MM.1S (cell line): Measurements from ENCODE around the gene SPP1.

Source experiments
- DNase-seq: peaks from one replicate; pipeline ENCODE4 v3.0.0-alpha.2; 2015
- H2AFZ ChIP-seq: fragments of 300-600 bp; sonication (generic); 2 replicates; pipeline ENCODE4 v1.6.0; 2016; ENCODE audit warnings: antibody characterized with exemption, low read length
- H3F3A ChIP-seq: fragments of 300-600 bp; sonication (generic); 2 replicates; pipeline ENCODE4 v1.6.1; 2016; ENCODE audit warnings: mild to moderate bottlenecking, antibody characterized with exemption, low read length, moderate library complexity, mixed read lengths; ENCODE audit not compliant: insufficient read depth
- H3K27ac ChIP-seq: fragments of 300-600 bp; sonication (generic); 2 replicates; pipeline ENCODE4 v1.5.1; 2016; ENCODE audit warnings: mild to moderate bottlenecking, low read length
- H3K27me3 ChIP-seq: fragments of 300-600 bp; sonication (generic); replicated peaks from 2 replicates; pipeline ENCODE4 v1.6.0; 2016; ENCODE audit warnings: low read length; ENCODE audit not compliant: insufficient read depth
- H3K36me3 ChIP-seq: fragments of 300-600 bp; sonication (generic); replicated peaks from 2 replicates; pipeline ENCODE4 v1.6.1; 2016; ENCODE audit warnings: mild to moderate bottlenecking, low read length, mixed read lengths; ENCODE audit not compliant: insufficient read depth
- H3K4me1 ChIP-seq: fragments of 300-600 bp; sonication (generic); 2 replicates; pipeline ENCODE4 v1.6.1; 2016; ENCODE audit warnings: low read length, mixed read lengths
- H3K4me2 ChIP-seq: fragments of 300-600 bp; sonication (generic); 2 replicates; pipeline ENCODE4 v1.6.0; 2016; ENCODE audit warnings: low read depth, low read length
- H3K4me3 ChIP-seq: fragments of 300-600 bp; sonication (generic); 2 replicates; pipeline ENCODE4 v1.5.1; 2016; ENCODE audit warnings: low read length, mixed read lengths
- H3K79me2 ChIP-seq: fragments of 300-600 bp; sonication (generic); 2 replicates; pipeline ENCODE4 v1.6.1; 2016; ENCODE audit warnings: mixed run types, low read length, mixed read lengths
- H3K9ac ChIP-seq: fragments of 300-600 bp; sonication (generic); 2 replicates; pipeline ENCODE4 v1.6.1; 2016; ENCODE audit warnings: low read length, mixed read lengths
- H3K9me2 ChIP-seq: fragments of 300-600 bp; sonication (generic); replicated peaks from 2 replicates; pipeline ENCODE4 v1.6.1; 2016; ENCODE audit warnings: mild to moderate bottlenecking, low read length, mixed read lengths; ENCODE audit not compliant: insufficient read depth
- H3K9me3 ChIP-seq: fragments of 300-600 bp; sonication (generic); replicated peaks from 2 replicates; pipeline ENCODE4 v1.6.1; 2016; ENCODE audit warnings: mild to moderate bottlenecking, low read length, mixed read lengths; ENCODE audit not compliant: insufficient read depth
- H4K20me1 ChIP-seq: fragments of 300-600 bp; sonication (generic); 2 replicates; pipeline ENCODE4 v1.6.1; 2016; ENCODE audit warnings: mild to moderate bottlenecking, low read length, moderate library complexity, mixed read lengths; ENCODE audit not compliant: insufficient read depth
- CTCF ChIP-seq: fragments of 300-600 bp; sonication (generic); IDR thresholded peaks from 2 replicates; pipeline ENCODE4 v1.5.1; 2016; ENCODE audit warnings: antibody characterized with exemption, low read length, mixed read lengths
- EZH2 ChIP-seq: fragments of 300-600 bp; sonication (generic); optimal IDR thresholded peaks from 2 replicates; pipeline ENCODE3; 2017; ENCODE audit warnings: low read depth, mild to moderate bottlenecking, antibody characterized with exemption, low read length, mixed read lengths
- EZH2phosphoT487 ChIP-seq: fragments of 300-600 bp; sonication (generic); IDR thresholded peaks from 2 replicates; pipeline ENCODE4 v1.6.1; 2018; ENCODE audit warnings: antibody characterized with exemption, low read length

Gene SPP1

GRCh38 chr4:88007304-88008121 lies 32.0 kb downstream of the SPP1 start, which contains the start of gene PKD2:
TSS of gene PKD2 (plus strand) at chr4:88007635. CDS start at chr4:88007734, 99 bp downstream.
- H3K9me2 ChIP-seq = no peaks in the 10 kb centered on the region
- no peaks in the 10 kb centered on the region for H4K20me1 ChIP-seq
- peaks cover 40% of the 10 kb centered on the region for H3K79me2 ChIP-seq
- H3K4me1 ChIP-seq = peaks cover 9% of the 10 kb centered on the region
- peak within 1 kb of the TSS; percentile 93 for H3K4me2 ChIP-seq
- peak within 1 kb of the TSS; percentile 30 for H2AFZ ChIP-seq
- peak; percentile 80 for DNase-seq
- H3K27ac ChIP-seq = no peak within 1 kb of the TSS
- no peaks in the 10 kb centered on the region for H3K9me3 ChIP-seq
- TF ChIP-seq EZH2phosphoT487 (no peak), CTCF (no peak), EZH2 (no peak)
- no peaks in the 10 kb centered on the region for H3K36me3 ChIP-seq
- H3F3A ChIP-seq = no peaks in the 10 kb centered on the region
- no peaks in the 10 kb centered on the region for H3K27me3 ChIP-seq
- peak within 1 kb of the TSS; percentile 69 for H3K9ac ChIP-seq
- H3K4me3 ChIP-seq = peak within 1 kb of the TSS; percentile 73

GRCh38 chr4:88008122-88008742 lies 32.7 kb downstream of the SPP1 start:
- Histone ChIP-seq H3K27ac (no peak overlapping the region), H3K9me3 (no peaks in the 10 kb centered on the region), H3K4me3 (peak overlapping the region; percentile 73), H3K4me1 (peaks cover 9% of the 10 kb centered on the region), H4K20me1 (no peaks in the 10 kb centered on the region), H3K27me3 (no peaks in the 10 kb centered on the region), H3K79me2 (peaks cover 47% of the 10 kb centered on the region), H3K9ac (peak overlapping the region; percentile 69), H3K36me3 (no peaks in the 10 kb centered on the region), H3K9me2 (no peaks in the 10 kb centered on the region), H2AFZ (peak overlapping the region; percentile 28), H3F3A (no peaks in the 10 kb centered on the region), H3K4me2 (peak overlapping the region; percentile 93)
- TF ChIP-seq CTCF (no peak), EZH2phosphoT487 (no peak)
- DNase-seq = peak; percentile 43

- Histone ChIP-seq H3K9me3 (no peaks in the 10 kb centered on the region), H3F3A (no peaks in the 10 kb centered on the region), H3K9me2 (no peaks in the 10 kb centered on the region), H3K4me1 (peaks cover 9% of the 10 kb centered on the region), H3K79me2 (peaks cover 52% of the 10 kb centered on the region), H3K9ac (peak overlapping the region; percentile 69; the same call in 1 of the 2 replicates), H3K4me2 (peak overlapping the region; percentile 93), H3K27ac (no peak overlapping the region), H4K20me1 (no peaks in the 10 kb centered on the region), H3K27me3 (no peaks in the 10 kb centered on the region), H3K4me3 (peak overlapping the region; percentile 73), H3K36me3 (no peaks in the 10 kb centered on the region), H2AFZ (peak overlapping the region; percentile 28; the same call in 1 of the 2 replicates)
- no peak for DNase-seq
- TF ChIP-seq EZH2phosphoT487 (no peak), CTCF (no peak), EZH2 (no peak)
These were observed 33.2 kb downstream of the SPP1 start for GRCh38 chr4:88008743-88009171.
